HepG2 (cell line): ENCODE results near the gene SYAP1. TPM values are rescaled to one million over a fixed set of nuclear protein-coding genes. Genes with fewer than 3 reads are reported as not detected.

Experiments used
- ATAC-seq: fragments of 200-7000 bp; cut with Tn5 transposase; 3 replicates; pipeline ENCODE4 v1.9.1; 2020; ENCODE audit warnings: mild to moderate bottlenecking, moderate library complexity
- BruUV-seq: library from RNA; stranded (reverse); fragments of 400-500 nt; replicated peaks from 2 replicates; lab custom pipeline; 2021; lab: Mats Ljungman, UMichigan
- CTCF ChIA-PET: fragments of 300-600 bp; formaldehyde crosslinking; extraction: SDS; loops from one replicate; lab custom pipeline; 2021; ENCODE audit warnings: low total read pairs, inconsistent platforms, low intra/inter-chr PET ratio; lab: Yijun Ruan, JAX
- POLR2A ChIA-PET: fragments of 350-600 bp; sonication (Branson Sonifier 250); formaldehyde crosslinking; loops from one replicate; lab custom pipeline; 2020; ENCODE audit warnings: antibody characterized with exemption, inconsistent platforms; lab: Yijun Ruan, JAX
- DNase-seq: peaks from one replicate; pipeline ENCODE4 v3.0.0-alpha.2; 2015; ENCODE audit warnings: low spot score
- FAIRE-seq: peaks from 3 replicates; lab custom pipeline; 2011; peaks lifted over from hg19 to GRCh38; lab: Jason Lieb, UNC
- H2AFZ ChIP-seq: one replicate; pipeline ENCODE4 v1.6.1; 2011; ENCODE audit warnings: low read length, inconsistent platforms
- H3K27ac ChIP-seq: fragments of 300-600 bp; 3 replicates; pipeline ENCODE4 v1.8.0; 2011; ENCODE audit warnings: mixed run types, mild to moderate bottlenecking, mixed read lengths, low read length, inconsistent platforms; ENCODE audit not compliant: insufficient read depth; ENCODE audit errors: extremely low read length
- H3K27me3 ChIP-seq, 2 experiments: fragments of 200-600 bp in 1 of 2; 2 replicates in 1 of 2; 3 replicates in 1 of 2; pipeline versions ENCODE4 v1.6.0 to v1.8.0; 2011; ENCODE audit warnings: low read length in 2 of 2, mild to moderate bottlenecking in 2 of 2, moderate library complexity in 2 of 2, inconsistent platforms in 1 of 2; ENCODE audit not compliant: insufficient read depth in 2 of 2, control insufficient read depth in 1 of 2
- H3K36me3 ChIP-seq, 2 experiments: fragments of 200-600 bp in 1 of 2; replicated peaks in 1 of 2; 2 replicates in 1 of 2; 3 replicates in 1 of 2; pipeline versions ENCODE4 v1.5.1 to v1.8.0; 2011; ENCODE audit warnings: low read length in 2 of 2, inconsistent platforms in 1 of 2; ENCODE audit not compliant: insufficient read depth in 2 of 2, control insufficient read depth in 1 of 2
- H3K4me1 ChIP-seq: 2 replicates; pipeline ENCODE4 v1.5.1; 2012; ENCODE audit warnings: low read length, inconsistent platforms; ENCODE audit not compliant: insufficient read depth
- H3K4me2 ChIP-seq: 2 replicates; pipeline ENCODE4 v1.6.0; 2011; ENCODE audit warnings: low read depth, low read length, inconsistent platforms
- H3K4me3 ChIP-seq, 3 experiments: fragments of 200-600 bp in 1 of 3; sonication (generic), shearing (Covaris generic) in 1 of 3; replicated peaks in 1 of 3; 2 replicates each; pipeline ENCODE4 v1.5.1; 2011 to 2016; ENCODE audit warnings: low read length in 3 of 3, inconsistent platforms in 2 of 3, low read depth in 2 of 3, mild to moderate bottlenecking in 2 of 3, control low read depth in 1 of 3, mixed read lengths in 1 of 3; ENCODE audit not compliant: insufficient read depth in 1 of 3
- H3K79me2 ChIP-seq: one replicate; pipeline ENCODE4 v1.6.1; 2011; ENCODE audit warnings: low read length, inconsistent platforms; ENCODE audit not compliant: insufficient read depth
- H3K9ac ChIP-seq: 2 replicates; pipeline ENCODE4 v1.6.0; 2011; ENCODE audit warnings: mild to moderate bottlenecking, low read depth, low read length, inconsistent platforms; ENCODE audit not compliant: insufficient read depth
- H3K9me3 ChIP-seq: 2 replicates; pipeline ENCODE4 v1.5.1; 2012; ENCODE audit warnings: mild to moderate bottlenecking, low read length
- H4K20me1 ChIP-seq: 2 replicates; pipeline ENCODE4 v1.6.0; 2011; ENCODE audit warnings: inconsistent platforms, mild to moderate bottlenecking, low read length, moderate library complexity; ENCODE audit not compliant: insufficient read depth
- ATF4 ChIP-seq, 2 experiments: fragments of 450-650 bp in 1 of 2; sonication (generic) in 1 of 2; formaldehyde crosslinking; IDR thresholded peaks; 2 replicates each; pipeline versions ENCODE4 v1.5.0 to v1.8.0; 2020 to 2022; ENCODE audit warnings: mild to moderate bottlenecking in 1 of 2, missing genetic modification reagents in 1 of 2
- CEBPG ChIP-seq: IDR thresholded peaks from 2 replicates; pipeline ENCODE4 v1.6.1; 2016
- ELF4 ChIP-seq: sonication (generic); formaldehyde crosslinking; IDR thresholded peaks from 2 replicates; pipeline ENCODE4 v1.5.0; 2020; ENCODE audit warnings: missing genetic modification reagents, mild to moderate bottlenecking, moderate library complexity, borderline replicate concordance
- EP300 ChIP-seq, 3 experiments: sonication (generic) in 1 of 3; formaldehyde crosslinking in 1 of 3; IDR thresholded peaks; 2 replicates each; pipeline versions ENCODE4 v1.5.1 to v1.6.1; 2011 to 2020; ENCODE audit warnings: low read depth in 2 of 3, low read length in 2 of 3, borderline replicate concordance in 1 of 3, improper control_type of control experiment in 1 of 3, mild to moderate bottlenecking in 1 of 3, missing genetic modification reagents in 1 of 3, moderate library complexity in 1 of 3
- HNF4A ChIP-seq: sonication (generic); formaldehyde crosslinking; IDR thresholded peaks from 2 replicates; pipeline ENCODE4 v1.4.0; 2020; ENCODE audit warnings: missing genetic modification reagents
- HNF4G ChIP-seq, 2 experiments: sonication (generic) in 1 of 2; formaldehyde crosslinking in 1 of 2; IDR thresholded peaks; 2 replicates each; pipeline versions ENCODE4 v1.4.0 to v1.6.1; 2011 to 2020; ENCODE audit warnings: borderline replicate concordance in 2 of 2, low read depth in 2 of 2, mild to moderate bottlenecking in 2 of 2, low read length in 1 of 2, missing genetic modification reagents in 1 of 2, moderate library complexity in 1 of 2
- MLXIP ChIP-seq: sonication (generic); formaldehyde crosslinking; IDR thresholded peaks from 2 replicates; pipeline ENCODE4 v1.9.0; 2021; ENCODE audit warnings: missing genetic modification reagents, borderline replicate concordance
- NFE2L1 ChIP-seq: sonication (generic); formaldehyde crosslinking; IDR thresholded peaks from 2 replicates; pipeline ENCODE4 v1.4.0; 2020; ENCODE audit warnings: missing genetic modification reagents, mild to moderate bottlenecking, borderline replicate concordance
- RELA ChIP-seq: sonication (generic); formaldehyde crosslinking; IDR thresholded peaks from 2 replicates; pipeline ENCODE4 v1.4.0; 2020; ENCODE audit warnings: missing genetic modification reagents
- STAG1 ChIP-seq: sonication (generic); formaldehyde crosslinking; IDR thresholded peaks from 2 replicates; pipeline ENCODE4 v1.4.0; 2020; ENCODE audit warnings: missing genetic modification reagents
- YEATS2 ChIP-seq: sonication (generic); formaldehyde crosslinking; IDR thresholded peaks from 2 replicates; pipeline ENCODE4 v1.4.0; 2020; ENCODE audit warnings: missing genetic modification reagents, borderline replicate concordance
- YEATS4 ChIP-seq: sonication (generic); formaldehyde crosslinking; IDR thresholded peaks from 2 replicates; pipeline ENCODE4 v1.4.0; 2020; ENCODE audit warnings: missing genetic modification reagents, borderline replicate concordance
- ZFP37 ChIP-seq: sonication (generic); formaldehyde crosslinking; IDR thresholded peaks from 2 replicates; pipeline ENCODE4 v1.4.0; 2020; ENCODE audit warnings: missing genetic modification reagents, borderline replicate concordance
- ZFP41 ChIP-seq: sonication (generic); formaldehyde crosslinking; IDR thresholded peaks from 2 replicates; pipeline ENCODE4 v1.4.0; 2020; ENCODE audit warnings: mild to moderate bottlenecking, missing genetic modification reagents, borderline replicate concordance
- ZNF510 ChIP-seq: sonication (generic); formaldehyde crosslinking; IDR thresholded peaks from 2 replicates; pipeline ENCODE4 v1.4.0; 2020; ENCODE audit warnings: low read depth, mild to moderate bottlenecking, missing genetic modification reagents
- ZNF660 ChIP-seq: sonication (generic); formaldehyde crosslinking; IDR thresholded peaks from 2 replicates; pipeline ENCODE4 v1.5.1; 2020; ENCODE audit warnings: mild to moderate bottlenecking, low read depth, missing genetic modification reagents, borderline replicate concordance
- WGBS: methylation state at CpG from one replicate; pipeline ENCODE4 v1.1.6; 2017; ENCODE audit warnings: low lambda C conversion rate; 5-methylcytosine and 5-hydroxymethylcytosine counted together
- in situ Hi-C: cut with HindIII; loops from 2 replicates; pipeline ENCODE4 v1.10.0; 2017; ENCODE audit warnings: low pct_unique_long_range_greater_than_20kb; ENCODE audit not compliant: extremely low pct_ligation_motif_present
- intact Hi-C: fragments of 100-400 bp; cut with micrococcal nuclease; formaldehyde crosslinking; loops from one replicate; pipeline ENCODE4 v1.10.0; 2022; ENCODE audit not compliant: unreplicated experiment
- polyA plus RNA-seq, 8 experiments: library from polyadenylated mRNA; depleted of rRNA in 3 of 8; stranded (reverse) in 7 of 8; unstranded in 1 of 8; fragments of >200 nt; fragmentation: Illumina TruSeq in 4 of 8; extraction: Trizol in 4 of 8; gene quantifications; 2 replicates each; pipeline versions ENCODE4 v1.2.1 to v1.2.3, GENCODE V29; 2011 to 2016; ENCODE audit warnings: low read depth in 4 of 8, missing spikeins in 1 of 8, mixed read lengths in 1 of 8; ENCODE audit not compliant: insufficient read depth in 1 of 8
- total RNA-seq, 5 experiments: library from RNA; depleted of rRNA; stranded (reverse); fragments of >200 nt; fragmentation: Illumina TruSeq; extraction: Trizol; gene quantifications; 2 replicates each; pipeline ENCODE4 v1.2.3, GENCODE V29; 2016; ENCODE audit warnings: low read depth in 1 of 5

SYAP1 gene
- total and polyA plus RNA-seq, 2 of the 13 experiments (the other 11 are each of a cell fraction or from before 2014, with no cell fraction given), result 4.9 to 18.5 TPM

DNA sequence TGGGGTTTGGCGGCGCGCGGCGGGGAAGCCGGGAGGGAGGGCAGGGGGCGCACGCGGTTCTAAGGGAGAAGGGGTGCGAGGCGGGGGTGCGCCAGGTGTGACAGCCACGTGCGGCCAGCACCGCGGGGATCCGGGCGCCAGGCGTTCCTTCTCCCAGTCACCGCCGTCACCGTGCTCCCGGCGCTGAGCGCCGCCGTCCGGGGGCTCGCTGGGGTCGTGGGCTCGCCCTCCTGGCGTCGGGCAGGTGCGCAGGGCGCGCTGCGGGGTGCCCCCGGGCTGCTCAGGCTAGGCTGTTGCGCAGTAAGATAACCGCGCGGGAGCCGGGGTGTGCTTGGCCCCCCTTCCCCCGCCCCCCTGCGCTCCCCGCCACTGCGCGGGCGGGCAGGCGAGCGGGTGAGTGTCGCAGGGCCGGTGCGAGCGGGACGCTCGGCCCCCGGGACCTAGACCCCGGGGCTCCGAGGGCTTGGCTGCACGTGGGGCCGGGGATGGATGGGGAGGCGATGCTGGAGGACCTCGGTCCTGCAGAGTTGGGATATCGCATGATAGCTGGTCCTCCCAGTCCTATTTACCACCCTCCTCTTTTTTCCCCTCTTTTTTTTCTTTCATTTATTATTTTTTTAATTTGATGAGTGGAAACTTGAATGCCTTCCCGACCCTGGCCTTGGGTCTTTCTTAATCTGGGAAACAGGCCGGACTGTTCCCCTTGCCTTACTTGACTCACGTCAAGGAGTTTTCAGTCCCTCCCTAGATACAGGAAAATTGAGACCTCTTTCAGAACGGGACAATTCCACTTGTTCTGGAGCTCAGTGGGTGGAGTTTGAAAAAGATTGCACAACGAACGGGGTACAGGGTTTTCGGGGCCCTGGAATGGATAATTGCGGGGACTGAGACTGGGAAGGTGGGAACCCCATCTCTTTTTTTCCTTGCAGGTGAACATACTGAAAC, 67.7 kb downstream of the SYAP1 start (continued):
- 0 out of 2 replicates have a peak, but pooled peaks have one; percentile 41 for TF ChIP-seq YEATS4 (CRISPR knock-in tag)
- no peak for TF ChIP-seq HNF4A
- TF ChIP-seq ZNF660, result no peak
- no peak for TF ChIP-seq RELA

DNA sequence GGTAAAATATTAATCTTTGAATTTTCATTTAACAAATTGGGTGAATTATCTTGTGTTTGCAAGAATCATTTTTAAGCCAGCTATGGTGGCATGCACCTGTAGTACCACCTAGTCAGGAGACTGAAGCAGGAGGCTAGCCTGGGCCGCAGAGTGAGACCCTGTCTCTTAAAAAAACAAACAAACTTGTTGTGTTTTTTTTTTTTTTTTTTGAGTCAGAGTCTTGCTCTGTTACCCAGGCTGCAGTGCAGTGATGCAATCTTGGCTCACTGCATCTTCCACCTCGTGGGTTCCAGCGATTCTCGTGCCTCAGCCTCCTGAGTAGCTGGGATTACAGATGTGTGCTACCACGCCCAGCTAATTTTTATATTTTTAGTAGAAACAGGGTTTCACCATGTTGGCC, 69.1 kb downstream of the SYAP1 start:
- Histone ChIP-seq H3K36me3 (peaks cover 0 to 1% of the 10 kb centered on the region in 2 experiments; a peak in 1 of 5 replicates), H2AFZ (no peak overlapping the region), H3K27ac (no peak overlapping the region), H3K4me1 (peaks cover 15% of the 10 kb centered on the region), H4K20me1 (peaks cover 6% of the 10 kb centered on the region; the same call in 1 of the 2 replicates), H3K9me3 (no peaks in the 10 kb centered on the region), H3K9ac (no peak overlapping the region), H3K79me2 (peaks cover 46% of the 10 kb centered on the region), H3K4me2 (no peak overlapping the region), H3K27me3 (no peaks in the 10 kb centered on the region), H3K4me3 (no peak overlapping the region)
- POLR2A ChIA-PET, result interaction anchor here (1.6 to 2.1 kb wide), 2 partner anchors 17 to 69 kb away, joined by 5 to 7 read pairs; partner anchors contain the start of gene SYAP1
- TF ChIP-seq EP300 (IDR thresholded peaks at IDR 0.05; ENCODE audit: low read depth in 2 of 2, low read length in 2 of 2), result no peak
- TF ChIP-seq EP300 (CRISPR knock-in tag; IDR thresholded peaks at IDR 0.05; ENCODE audit: borderline replicate concordance), result no peak
- TF ChIP-seq YEATS2 (CRISPR knock-in tag), result no peak
- 0 out of 2 replicates have a peak, but pooled peaks have one; percentile 20 for TF ChIP-seq CEBPG
- TF ChIP-seq ZNF510 (CRISPR knock-in tag), result no peak
- 0 out of 4 replicates have a peak, but pooled peaks of 1 of the 2 experiments have one; percentile 30 for TF ChIP-seq ATF4 (CRISPR knock-in tag; IDR thresholded peaks at IDR 0.05)
- TF ChIP-seq HNF4G (IDR thresholded peaks at IDR 0.05; ENCODE audit: borderline replicate concordance, low read depth, low read length), result no peak
- no peak for TF ChIP-seq HNF4G (CRISPR knock-in tag; IDR thresholded peaks at IDR 0.05; ENCODE audit: borderline replicate concordance, low read depth)
- TF ChIP-seq NFE2L1 (CRISPR knock-in tag), result no peak
- no peak for TF ChIP-seq ELF4
- TF ChIP-seq STAG1 (CRISPR knock-in tag), result no peak
- no peak for TF ChIP-seq MLXIP
- TF ChIP-seq ZFP37 (CRISPR knock-in tag), result no peak
- no peak for TF ChIP-seq ZFP41 (CRISPR knock-in tag)
- ATAC-seq (no peak), DNase-seq (no peak), FAIRE-seq (no peak)
- BruUV-seq, result no TSS peak
- intact Hi-C loops (loop anchor here (10.0 kb wide), 1 partner anchor 74 kb away; the partner anchor contains the start of genes CTPS2 and SYAP1), in situ Hi-C loops (no loop called here)
- CTCF ChIA-PET, result no interaction called here
- WGBS, result 58% methylated on average over 5 of the region's 5 CpGs
